K562 (cell line): Measurements from ENCODE around the gene ISG20L2. TPM values are rescaled to one million over a fixed set of nuclear protein-coding genes. Genes with fewer than 3 reads are reported as not detected.

Source experiments
- CC2D1A ChIP-seq: fragments of 450-650 bp; IDR thresholded peaks from 2 replicates; pipeline ENCODE4 v1.6.1; 2017; ENCODE audit warnings: mild to moderate bottlenecking
- E2F6 ChIP-seq, 2 experiments: IDR thresholded peaks; 2 replicates each; pipeline ENCODE4 v1.6.1; 2011; ENCODE audit warnings: borderline replicate concordance in 1 of 2, control low read depth in 1 of 2, low read depth in 1 of 2, low read length in 1 of 2, mild to moderate bottlenecking in 1 of 2, mixed read lengths in 1 of 2, moderate library complexity in 1 of 2; ENCODE audit not compliant: insufficient read depth in 1 of 2, insufficient read length in 1 of 2, poor library complexity in 1 of 2, severe bottlenecking in 1 of 2; ENCODE audit errors: extremely low read depth in 1 of 2
- EP400 ChIP-seq: fragments of 450-650 bp; IDR thresholded peaks from 2 replicates; pipeline ENCODE4 v1.6.1; 2017; ENCODE audit warnings: antibody characterized with exemption, mild to moderate bottlenecking, moderate library complexity
- IFI16 ChIP-seq: fragments of 250-450 bp; sonication (Bioruptor Pico); IDR thresholded peaks from 2 replicates; pipeline ENCODE4 v2.1.2; 2022; ENCODE audit warnings: mild to moderate bottlenecking, inconsistent platforms
- MTA2 ChIP-seq: fragments of 450-650 bp; IDR thresholded peaks from 2 replicates; pipeline ENCODE4 v1.6.1; 2016; ENCODE audit warnings: low read depth
- PRDM10 ChIP-seq: fragments of 450-650 bp; IDR thresholded peaks from 2 replicates; pipeline ENCODE4 v1.6.1; 2018; ENCODE audit not compliant: partially characterized antibody
- RBBP5 ChIP-seq: fragments of 200-600 bp; sonication (generic); IDR thresholded peaks from 2 replicates; pipeline ENCODE4 v1.6.1; 2012; ENCODE audit warnings: borderline replicate concordance, mild to moderate bottlenecking, low read length, control low read depth, inconsistent platforms; ENCODE audit not compliant: insufficient read depth, poor library complexity, severe bottlenecking
- RREB1 ChIP-seq: fragments of 250-450 bp; sonication (Bioruptor Pico); IDR thresholded peaks from 2 replicates; pipeline ENCODE4 v1.4.0; 2020
- SMC3 ChIP-seq: conservative IDR thresholded peaks from 2 replicates; pipeline ENCODE4 v1.6.1; 2011; ENCODE audit warnings: low read depth, low read length, improper control_type of control experiment; ENCODE audit not compliant: insufficient read depth
- SOX6 ChIP-seq: fragments of 450-650 bp; IDR thresholded peaks from 2 replicates; pipeline ENCODE4 v1.6.1; 2014; ENCODE audit warnings: mild to moderate bottlenecking
- TARDBP ChIP-seq: fragments of 450-650 bp; IDR thresholded peaks from 2 replicates; pipeline ENCODE4 v1.6.1; 2016
- TBL1XR1 ChIP-seq, 2 experiments: IDR thresholded peaks; 2 replicates each; pipeline ENCODE4 v1.6.1; 2012; ENCODE audit warnings: improper control_type of control experiment in 2 of 2, low read length in 2 of 2, mild to moderate bottlenecking in 1 of 2
- ZNF165 ChIP-seq: fragments of 250-450 bp; sonication (Bioruptor Pico); IDR thresholded peaks from 2 replicates; pipeline ENCODE4 v1.4.0; 2020; ENCODE audit warnings: borderline replicate concordance
- ZNF263 ChIP-seq: sonication (generic); formaldehyde crosslinking; IDR thresholded peaks from 2 replicates; pipeline ENCODE4 v1.8.0; 2022; ENCODE audit warnings: mild to moderate bottlenecking, missing genetic modification reagents, borderline replicate concordance
- ZNF431 ChIP-seq: sonication (generic); formaldehyde crosslinking; IDR thresholded peaks from 2 replicates; pipeline ENCODE4 v1.8.0; 2022; ENCODE audit warnings: mild to moderate bottlenecking, missing genetic modification reagents
- ZNF445 ChIP-seq: fragments of 250-450 bp; sonication (Bioruptor Pico); IDR thresholded peaks from 2 replicates; pipeline ENCODE4 v1.4.0; 2020; ENCODE audit warnings: low read depth, mild to moderate bottlenecking, moderate library complexity
- polyA plus RNA-seq, 8 experiments: library from polyadenylated mRNA; depleted of rRNA in 4 of 8; stranded (reverse) in 5 of 8; unstranded in 3 of 8; fragments of >200 nt; fragmentation: Nextera tagmentation in 2 of 8; fragmentation: Illumina TruSeq in 1 of 8; extraction: Ambion mirVana in 2 of 8; extraction: Trizol in 1 of 8; gene quantifications; 2 replicates each; pipeline versions ENCODE4 v1.2.1 to v1.2.3, GENCODE V29; 2011 to 2014; ENCODE audit warnings: inconsistent platforms in 1 of 8, missing spikeins in 1 of 8
- total RNA-seq, 7 experiments: library from RNA; depleted of rRNA in 6 of 7; stranded (reverse); fragments of >200 nt in 6 of 7; fragmentation: Illumina TruSeq in 2 of 7; extraction: Trizol in 2 of 7; gene quantifications; 2 replicates each; pipeline versions ENCODE4 v1.2.1 to v1.2.3, GENCODE V29; 2011 to 2021; ENCODE audit warnings: low replicate concordance in 1 of 7

The ISG20L2 gene
- total and polyA plus RNA-seq, 9 of the 15 experiments (the other 6 are each of a cell fraction or from before 2014, with no cell fraction given): 21.3 to 130 (median 50.3) TPM

- TF ChIP-seq RREB1 (peak; percentile 20; the same call in 1 of the 2 replicates), PRDM10 (peak; percentile 92), CC2D1A (peak; percentile 73), ZNF431 (no peak), TARDBP (no peak), SOX6 (no peak), ZNF165 (CRISPR knock-in tag) (no peak), TBL1XR1 (IDR thresholded peaks at IDR 0.05; ENCODE audit: low read length in 2 of 2) (peak in 1 of 2 experiments; percentile 33; a peak in 1 of 4 replicates), IFI16 (CRISPR knock-in tag) (no peak), E2F6 (IDR thresholded peaks at IDR 0.05; ENCODE audit: borderline replicate concordance in 1 of 2, extremely low read depth in 1 of 2, insufficient read depth in 1 of 2, insufficient read length in 1 of 2, low read depth in 1 of 2, low read length in 1 of 2, poor library complexity in 1 of 2, severe bottlenecking in 1 of 2) (peak in 1 of 2 experiments; percentile 16), MTA2 (0 out of 2 replicates have a peak, but pooled peaks have one; percentile 5), RBBP5 (peak; percentile 47), EP400 (peak; percentile 18; the same call in 1 of the 2 replicates), ZNF445 (CRISPR knock-in tag) (no peak), ZNF263 (peak; percentile 47; the same call in 1 of the 2 replicates), SMC3 (peak; percentile 87)
Observed at GRCh38 chr1:156726549-156727226, 1.9 kb downstream of the ISG20L2 start (continued).
